Activated naive CD4-positive, alpha-beta T cell treated with anti-CD3 and anti-CD28 coated beads for 36 hours (primary cell): ENCODE results near the gene CES4A. TPM values are rescaled to one million over a fixed set of nuclear protein-coding genes. Genes with fewer than 3 reads are reported as not detected.
"Not testable (repeated sequence)": the region's sequence is repeated elsewhere in the genome, so short reads cannot be mapped to it uniquely, and the experiment has no call there.

ENCODE experiments used
- CTCF ChIA-PET: fragments of 350-600 bp; sonication (Branson Sonifier 250); formaldehyde crosslinking; loops from one replicate; lab custom pipeline; 2021; ENCODE audit warnings: antibody characterized with exemption; lab: Charles Lee
- DNase-seq: peaks from one replicate; pipeline ENCODE4 v3.0.0-alpha.2; 2020
- H3K27ac Mint-ChIP-seq: one replicate; pipeline ENCODE4 v1.8.0; 2021; ENCODE audit warnings: mild to moderate bottlenecking, mixed read lengths
- H3K27me3 Mint-ChIP-seq: one replicate; pipeline ENCODE4 v1.8.0; 2021; ENCODE audit warnings: low read depth, mixed read lengths
- H3K36me3 Mint-ChIP-seq: one replicate; pipeline ENCODE4 v1.8.0; 2021; ENCODE audit warnings: low read depth, mixed read lengths
- H3K4me1 Mint-ChIP-seq: one replicate; pipeline ENCODE4 v1.8.0; 2021; ENCODE audit warnings: low read depth, mixed read lengths
- H3K4me3 Mint-ChIP-seq: one replicate; pipeline ENCODE4 v1.8.0; 2021; ENCODE audit warnings: mild to moderate bottlenecking, moderate library complexity, mixed read lengths
- H3K9me3 Mint-ChIP-seq: one replicate; pipeline ENCODE4 v1.8.0; 2021; ENCODE audit warnings: mixed read lengths
- intact Hi-C: fragments of 100-400 bp; cut with micrococcal nuclease; formaldehyde crosslinking; loops from one replicate; pipeline ENCODE4 v1.15.1; 2023
- total RNA-seq, 2 experiments: library from RNA; stranded (reverse); gene quantifications; one replicate each; pipeline ENCODE4 v1.2.3, GENCODE V29; 2021

Gene CES4A
- total RNA-seq, 2 experiments from 2014 or later = 4.9 to 5.1 TPM

DNA sequence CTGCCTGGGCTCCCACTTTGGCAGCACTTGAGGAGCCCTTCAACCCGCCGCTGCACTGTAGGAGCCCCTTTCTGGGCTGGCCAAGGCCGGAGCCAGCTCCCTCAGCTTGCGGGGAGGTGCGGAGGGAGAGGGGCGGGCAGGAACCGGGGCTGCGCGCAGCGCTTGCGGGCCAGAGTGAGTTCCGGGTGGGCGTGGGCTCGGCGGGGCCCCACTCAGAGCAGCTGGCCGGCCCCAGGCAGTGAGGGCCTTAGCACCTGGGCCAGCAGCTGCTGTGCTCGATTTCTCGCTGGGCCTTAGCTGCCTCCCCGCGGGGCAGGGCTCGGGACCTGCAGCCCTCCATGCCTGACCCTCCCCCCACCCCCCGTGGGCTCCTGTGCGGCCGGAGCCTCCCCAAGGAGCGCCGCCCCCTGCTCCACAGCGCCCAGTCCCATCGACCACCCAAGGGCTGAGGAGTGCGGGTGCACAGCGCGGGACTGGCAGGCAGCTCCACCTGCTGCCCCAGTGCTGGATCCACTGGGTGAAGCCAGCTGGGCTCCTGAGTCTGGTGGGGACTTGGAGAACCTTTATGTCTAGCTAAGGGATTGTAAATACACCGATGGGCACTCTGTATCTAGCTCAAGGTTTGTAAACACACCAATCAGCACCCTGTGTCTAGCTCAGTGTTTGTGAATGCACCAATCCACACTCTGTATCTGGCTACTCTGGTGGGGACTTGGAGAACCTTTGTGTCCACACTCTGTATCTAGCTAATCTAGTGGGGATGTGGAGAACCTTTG lies 14.0 kb upstream of the CES4A start:
- not testable (repeated sequence) for H3K27me3 Mint-ChIP-seq, H3K27ac Mint-ChIP-seq, DNase-seq, H3K36me3 Mint-ChIP-seq, H3K9me3 Mint-ChIP-seq
- peak overlapping the region; percentile 46 for H3K4me3 Mint-ChIP-seq
- intact Hi-C loops = loop anchor here (10.0 kb wide), 1 partner anchor 470 kb away; no protein-coding TSS in a partner anchor
- CTCF ChIA-PET = interaction anchor here (1.0 to 3.6 kb wide), 6 partner anchors 13 to 211 kb away, joined by 3 to 24 read pairs (median 4); partner anchors contain the start of gene CES3
- peaks cover 15% of the 10 kb centered on the region for H3K4me1 Mint-ChIP-seq

DNA sequence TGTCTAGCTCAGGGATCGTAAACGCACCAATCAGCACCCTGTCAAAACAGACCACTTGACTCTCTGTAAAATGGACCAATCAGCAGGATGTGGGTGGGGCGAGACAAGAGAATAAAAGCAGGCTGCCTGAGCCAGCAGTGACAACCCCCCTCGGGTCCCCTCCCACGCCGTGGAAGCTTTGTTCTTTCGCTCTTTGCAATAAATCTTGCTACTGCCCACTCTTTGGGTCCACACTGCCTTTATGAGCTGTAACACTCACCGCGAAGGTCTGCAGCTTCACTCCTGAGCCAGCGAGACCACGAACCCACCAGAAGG lies 13.5 kb upstream of the CES4A start:
- DNase-seq = peak; percentile 65
- H3K27me3 Mint-ChIP-seq, H3K9me3 Mint-ChIP-seq, H3K27ac Mint-ChIP-seq, H3K36me3 Mint-ChIP-seq: not testable (repeated sequence)
- intact Hi-C loops = loop anchor here (10.0 kb wide), 1 partner anchor 470 kb away; no protein-coding TSS in a partner anchor
- CTCF ChIA-PET = interaction anchor here (0.7 to 3.6 kb wide), 7 partner anchors 14 to 210 kb away, joined by 3 to 24 read pairs (median 4); partner anchors contain the start of gene CES3
- Mint-ChIP-seq H3K4me3 (peak overlapping the region; percentile 46), H3K4me1 (peaks cover 15% of the 10 kb centered on the region)

- DNase-seq = no peak
- H3K27me3 Mint-ChIP-seq = no peaks in the 10 kb centered on the region
- H3K9me3 Mint-ChIP-seq = no peaks in the 10 kb centered on the region
- no peaks in the 10 kb centered on the region for H3K36me3 Mint-ChIP-seq
- H3K4me3 Mint-ChIP-seq = peak overlapping the region; percentile 46
- CTCF ChIA-PET = interaction anchor here (0.5 to 3.6 kb wide), 10 partner anchors 8 to 210 kb away, joined by 3 to 24 read pairs (median 4); partner anchors contain the start of gene CES3
- intact Hi-C loops = loop anchor here (10.0 kb wide), 1 partner anchor 469 kb away; no protein-coding TSS in a partner anchor
- H3K27ac Mint-ChIP-seq = no peak overlapping the region
- peaks cover 15% of the 10 kb centered on the region for H3K4me1 Mint-ChIP-seq
Measured at GRCh38 chr16:66975302-66975893, 13.0 kb upstream of the CES4A start.

DNA sequence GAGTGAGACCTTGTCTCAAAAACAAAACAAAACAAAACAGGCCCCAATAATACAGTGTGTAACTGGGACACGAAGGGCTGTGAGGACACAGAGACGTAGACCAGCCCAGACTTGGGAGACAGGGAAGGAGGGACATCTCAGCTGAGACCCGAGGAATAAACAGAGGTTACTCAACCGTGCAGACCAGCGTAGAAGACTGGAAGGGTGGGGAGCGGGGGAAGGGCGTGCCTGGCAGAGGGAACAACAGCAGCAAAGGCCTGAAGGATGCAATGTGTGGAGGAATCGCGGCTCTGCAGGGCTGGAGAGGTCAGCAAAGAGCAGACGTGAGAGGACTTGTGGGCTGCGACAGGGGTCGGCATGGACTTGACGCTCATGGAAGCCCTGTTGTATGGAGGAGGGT lies 11.6 kb upstream of the CES4A start:
- H3K27me3 Mint-ChIP-seq = no peaks in the 10 kb centered on the region
- H3K27ac Mint-ChIP-seq = no peak overlapping the region
- H3K4me3 Mint-ChIP-seq = no peak overlapping the region
- H3K4me1 Mint-ChIP-seq = peaks cover 20% of the 10 kb centered on the region
- intact Hi-C loops = loop anchor here (1.0 to 10.0 kb wide), 7 partner anchors 22 to 468 kb away; no protein-coding TSS in a partner anchor
- no peaks in the 10 kb centered on the region for H3K9me3 Mint-ChIP-seq
- DNase-seq = no peak
- H3K36me3 Mint-ChIP-seq = no peaks in the 10 kb centered on the region
- CTCF ChIA-PET = interaction anchor here (0.6 to 3.9 kb wide), 12 partner anchors 16 to 216 kb away, joined by 3 to 24 read pairs (median 5); partner anchors contain the start of genes CES3, FBXL8 and TRADD

DNA sequence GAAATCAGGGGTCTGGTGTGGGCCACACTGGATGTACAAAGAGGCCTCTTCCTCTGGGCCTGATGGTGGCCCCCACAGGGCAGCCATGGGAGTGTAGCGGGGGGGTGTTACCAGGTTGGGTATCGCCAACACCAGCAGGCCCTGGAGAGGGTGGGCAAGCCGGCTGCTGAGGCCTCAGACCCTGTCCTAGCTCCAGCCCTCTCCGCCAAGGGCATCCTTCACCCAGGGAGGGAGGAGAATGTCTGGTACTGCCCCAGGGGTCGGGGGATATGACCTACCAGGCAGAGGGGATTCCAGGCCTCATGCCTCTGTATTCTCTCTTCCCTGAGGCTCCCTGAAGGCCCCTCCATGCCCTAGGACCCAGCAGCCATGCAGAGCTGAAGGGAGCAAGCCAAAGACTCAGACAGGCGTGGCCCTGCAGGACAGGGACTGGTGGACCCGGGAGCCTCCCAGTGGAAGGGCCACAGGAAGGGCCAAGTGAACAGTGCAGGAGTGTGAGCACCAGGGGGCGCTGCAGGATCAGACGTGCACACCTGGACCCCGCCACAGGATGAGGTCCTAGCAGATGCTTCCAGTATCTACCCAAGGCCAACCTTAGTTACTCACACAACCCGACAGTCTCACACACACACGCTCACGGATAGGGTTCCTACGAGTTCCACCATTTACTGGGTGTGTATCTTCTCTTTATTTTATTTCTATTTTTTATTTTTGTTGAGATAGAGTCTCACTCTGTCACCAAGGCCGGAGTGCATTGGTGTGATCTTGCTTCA lies 10.9 kb upstream of the CES4A start:
- Mint-ChIP-seq H3K4me1 (peaks cover 23% of the 10 kb centered on the region), H3K27me3 (no peaks in the 10 kb centered on the region), H3K4me3 (no peak overlapping the region), H3K9me3 (no peaks in the 10 kb centered on the region), H3K27ac (no peak overlapping the region), H3K36me3 (no peaks in the 10 kb centered on the region)
- CTCF ChIA-PET = interaction anchor here (0.6 to 3.9 kb wide), 18 partner anchors 11 to 215 kb away, joined by 3 to 22 read pairs (median 4); partner anchors contain the start of genes CES4A, FBXL8 and TRADD
- intact Hi-C loops = loop anchor here (1.0 to 10.0 kb wide), 7 partner anchors 23 to 467 kb away; no protein-coding TSS in a partner anchor
- DNase-seq = peak; percentile 94

GRCh38 chr16:66979011-66979717 lies 9.2 kb upstream of the CES4A start:
- no peak overlapping the region for H3K27ac Mint-ChIP-seq
- no peaks in the 10 kb centered on the region for H3K27me3 Mint-ChIP-seq
- no peak for DNase-seq
- no peaks in the 10 kb centered on the region for H3K9me3 Mint-ChIP-seq
- H3K36me3 Mint-ChIP-seq = no peaks in the 10 kb centered on the region
- H3K4me3 Mint-ChIP-seq = no peak overlapping the region
- CTCF ChIA-PET = interaction anchor here (1.3 to 3.9 kb wide), 7 partner anchors 9 to 206 kb away, joined by 3 to 22 read pairs (median 8); partner anchors contain the start of genes CES4A, FBXL8 and TRADD
- intact Hi-C loops = loop anchor here (10.0 kb wide), 1 partner anchor 466 kb away; no protein-coding TSS in a partner anchor
- peaks cover 30% of the 10 kb centered on the region for H3K4me1 Mint-ChIP-seq

DNA sequence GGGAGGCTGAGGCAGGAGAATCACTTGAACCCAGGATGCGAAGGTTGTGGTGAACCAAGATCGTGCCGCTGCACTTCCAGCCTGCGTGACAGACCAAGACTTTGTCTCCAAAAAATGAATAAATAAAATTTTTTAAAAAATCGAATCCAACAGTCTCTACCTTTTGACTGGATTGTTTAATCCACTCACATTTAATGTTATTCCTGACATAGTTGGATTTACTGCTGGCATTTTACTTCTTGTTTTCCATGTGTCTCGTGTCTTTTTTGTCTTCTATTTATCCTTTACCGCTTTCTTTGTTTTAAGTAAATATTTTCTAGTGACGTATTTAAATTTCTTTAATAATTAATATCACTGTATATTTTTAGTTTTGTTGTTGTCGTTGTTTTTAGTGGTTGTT lies 5.4 kb upstream of the CES4A start:
- Mint-ChIP-seq H3K9me3 (no peaks in the 10 kb centered on the region), H3K4me3 (no peak overlapping the region), H3K27me3 (no peaks in the 10 kb centered on the region), H3K36me3 (no peaks in the 10 kb centered on the region), H3K4me1 (peaks cover 30% of the 10 kb centered on the region), H3K27ac (peak overlapping the region; percentile 96)
- no peak for DNase-seq
- CTCF ChIA-PET = interaction anchor here (0.6 to 2.3 kb wide), 7 partner anchors 9 to 309 kb away, joined by 3 to 15 read pairs (median 6); no protein-coding TSS in a partner anchor
- intact Hi-C loops = no loop called here

GRCh38 chr16:66984892-66985311 lies 3.5 kb upstream of the CES4A start:
- peak overlapping the region; percentile 96 for H3K27ac Mint-ChIP-seq
- H3K36me3 Mint-ChIP-seq = no peaks in the 10 kb centered on the region
- H3K4me1 Mint-ChIP-seq = peaks cover 30% of the 10 kb centered on the region
- H3K9me3 Mint-ChIP-seq = no peaks in the 10 kb centered on the region
- DNase-seq = peak; percentile 81
- no peaks in the 10 kb centered on the region for H3K27me3 Mint-ChIP-seq
- intact Hi-C loops = loop anchor here (1.0 to 2.0 kb wide), 7 partner anchors 16 to 326 kb away; partner anchors contain the start of genes FBXL8, MATCAP1 and TRADD
- CTCF ChIA-PET = interaction anchor here (0.6 to 2.2 kb wide), 5 partner anchors 13 to 172 kb away, joined by 3 to 7 read pairs (median 4); no protein-coding TSS in a partner anchor
- no peak overlapping the region for H3K4me3 Mint-ChIP-seq

DNA sequence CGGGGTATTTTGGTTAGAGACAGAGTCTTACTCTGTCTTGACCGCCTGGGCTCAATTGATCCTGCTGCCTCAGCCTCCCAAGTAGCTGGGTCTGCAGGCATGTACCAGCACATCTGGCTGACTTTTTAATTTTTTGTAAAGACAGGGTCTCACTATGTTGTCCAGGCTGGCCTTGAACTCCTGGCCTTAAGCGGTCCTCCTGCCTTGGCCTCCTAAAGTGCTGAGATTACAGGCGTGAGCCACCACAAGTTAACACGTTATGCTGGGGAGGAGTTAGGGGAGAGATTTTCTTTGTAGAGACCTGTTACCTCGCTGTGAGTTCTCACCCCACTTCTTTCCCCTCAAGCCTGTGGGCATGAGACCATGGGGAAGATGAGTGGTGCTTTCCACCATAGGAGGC lies 1.8 kb upstream of the CES4A start:
- DNase-seq = no peak
- intact Hi-C loops = no loop called here
- Mint-ChIP-seq H3K36me3 (no peaks in the 10 kb centered on the region), H3K9me3 (no peaks in the 10 kb centered on the region), H3K27me3 (no peaks in the 10 kb centered on the region), H3K4me3 (no peak overlapping the region), H3K27ac (peak overlapping the region; percentile 48), H3K4me1 (peaks cover 25% of the 10 kb centered on the region)
- CTCF ChIA-PET = no interaction called here

DNA sequence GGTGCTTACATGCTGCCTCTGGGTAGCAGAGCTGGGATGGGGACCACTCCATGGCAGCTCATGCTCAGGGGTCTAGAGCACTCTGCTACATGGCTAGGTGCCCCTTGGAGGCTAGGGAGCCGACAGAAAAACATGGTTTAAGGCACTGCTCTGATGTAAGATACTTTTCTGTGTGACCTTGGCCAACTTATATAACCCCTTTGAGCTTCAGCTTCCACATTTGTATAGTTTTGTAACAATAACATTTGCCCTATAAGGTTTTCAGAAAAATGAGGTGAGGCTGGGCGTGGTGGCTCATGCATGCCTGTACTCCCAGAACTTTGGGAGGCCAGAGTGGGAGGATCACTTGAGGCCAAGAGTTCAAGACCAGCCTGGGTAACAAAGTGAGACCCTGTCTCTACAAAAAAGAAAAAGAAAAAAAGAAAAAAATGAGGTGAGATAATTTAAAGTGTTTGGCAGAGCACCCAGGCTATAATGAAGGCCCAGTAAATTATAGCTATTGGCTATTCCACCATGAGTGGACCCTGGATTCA lies 3.2 kb downstream of the CES4A start:
- CTCF ChIA-PET = interaction anchor here (0.6 to 2.5 kb wide), 6 partner anchors 8 to 332 kb away, joined by 3 to 11 read pairs (median 4); no protein-coding TSS in a partner anchor
- intact Hi-C loops = no loop called here
- no peaks in the 10 kb centered on the region for H3K36me3 Mint-ChIP-seq
- no peaks in the 10 kb centered on the region for H3K9me3 Mint-ChIP-seq
- no peak overlapping the region for H3K4me3 Mint-ChIP-seq
- H3K27me3 Mint-ChIP-seq = no peaks in the 10 kb centered on the region
- no peak for DNase-seq
- H3K4me1 Mint-ChIP-seq = no peaks in the 10 kb centered on the region
- no peak overlapping the region for H3K27ac Mint-ChIP-seq

DNA sequence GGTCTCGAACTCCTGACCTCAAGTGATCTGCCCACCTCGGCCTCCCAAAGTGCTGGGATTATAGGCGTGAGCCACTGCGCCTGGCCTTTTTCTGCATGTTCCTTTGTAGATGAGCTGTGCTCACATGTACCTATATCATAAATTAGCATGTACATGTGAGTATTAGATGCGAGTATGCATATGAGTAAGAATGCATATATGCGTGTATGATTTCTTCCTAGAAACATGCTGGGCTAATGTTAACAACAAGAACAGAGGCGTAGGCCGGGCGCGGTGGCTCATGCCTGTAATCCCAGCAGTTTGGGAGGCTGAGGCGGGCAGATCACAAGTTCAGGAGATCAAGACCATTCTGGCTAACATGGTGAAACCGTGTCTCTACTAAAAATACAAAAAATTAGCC lies 5.2 kb downstream of the CES4A start:
- intact Hi-C loops, H3K9me3 Mint-ChIP-seq, H3K4me1 Mint-ChIP-seq, H3K36me3 Mint-ChIP-seq, H3K4me3 Mint-ChIP-seq, DNase-seq, CTCF ChIA-PET, H3K27ac Mint-ChIP-seq, H3K27me3 Mint-ChIP-seq: not testable (repeated sequence)
